Activated T-helper 2 cell treated with anti-CD3 and anti-CD28 coated beads, Interferon-gamma antibody, Interleukin-2, Interleukin-4, amounts not matched to agents 10 μg/mL and 5 μg/mL and 100 μg/mL, durations not matched to agents 14 hours and 24 hours and 36 hours (primary cell): ENCODE data around the gene ARSB. TPM values are rescaled to one million over a fixed set of nuclear protein-coding genes. Genes with fewer than 3 reads are reported as not detected.
A peak's percentile ranks its signal among the peaks of the same experiment; 100 is the strongest.

Source experiments
- DNase-seq: peaks from one replicate; pipeline ENCODE4 v3.0.0; 2021; ENCODE audit warnings: low spot score
- H3K27ac Mint-ChIP-seq: one replicate; pipeline ENCODE4 v1.8.0; 2021; ENCODE audit warnings: mixed read lengths
- H3K27me3 Mint-ChIP-seq: one replicate; pipeline ENCODE4 v1.8.0; 2021; ENCODE audit warnings: low read depth, mixed read lengths
- H3K36me3 Mint-ChIP-seq: one replicate; pipeline ENCODE4 v1.8.0; 2021; ENCODE audit warnings: low read depth, mixed read lengths
- H3K4me1 Mint-ChIP-seq: one replicate; pipeline ENCODE4 v1.8.0; 2021; ENCODE audit warnings: low read depth, mixed read lengths
- H3K4me3 Mint-ChIP-seq: one replicate; pipeline ENCODE4 v1.8.0; 2021; ENCODE audit warnings: low read depth, mild to moderate bottlenecking, moderate library complexity, mixed read lengths
- H3K9me3 Mint-ChIP-seq: one replicate; pipeline ENCODE4 v1.8.0; 2021; ENCODE audit warnings: mixed read lengths
- intact Hi-C: fragments of 100-400 bp; cut with micrococcal nuclease; formaldehyde crosslinking; loops from one replicate; pipeline ENCODE4 v1.15.1; 2023
- total RNA-seq: library from RNA; stranded (reverse); gene quantifications from 2 replicates; pipeline ENCODE4 v1.2.3, GENCODE V29; 2022

ARSB gene
- total RNA-seq, 1 donor from 2014 or later: 19.6 TPM

DNA sequence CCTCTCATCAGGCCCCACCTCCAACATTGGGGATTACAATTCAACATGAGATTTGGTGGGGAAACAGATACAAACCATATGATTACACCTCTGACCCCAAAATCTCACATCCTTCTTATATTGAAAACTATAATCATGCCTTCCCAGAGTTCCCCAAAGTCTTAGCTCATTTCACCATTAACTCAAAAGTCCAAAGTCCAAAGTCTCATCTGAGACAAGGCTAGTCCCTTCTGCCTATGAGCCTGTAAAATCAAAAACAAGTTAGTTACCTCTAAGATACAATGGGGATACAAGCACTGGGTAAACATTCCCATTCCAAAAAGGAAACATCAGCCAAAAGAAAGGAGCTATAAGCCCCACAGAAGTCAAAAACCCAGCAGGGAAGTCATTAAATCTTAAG lies 26.8 kb upstream of the ARSB start:
- no peaks in the 10 kb centered on the region for H3K36me3 Mint-ChIP-seq
- no peak for DNase-seq
- intact Hi-C loops: no loop called here
- H3K9me3 Mint-ChIP-seq: peaks cover 9% of the 10 kb centered on the region
- H3K4me3 Mint-ChIP-seq: no peak overlapping the region
- H3K4me1 Mint-ChIP-seq: no peaks in the 10 kb centered on the region
- H3K27ac Mint-ChIP-seq: no peak overlapping the region
- peaks cover 34% of the 10 kb centered on the region for H3K27me3 Mint-ChIP-seq

DNA sequence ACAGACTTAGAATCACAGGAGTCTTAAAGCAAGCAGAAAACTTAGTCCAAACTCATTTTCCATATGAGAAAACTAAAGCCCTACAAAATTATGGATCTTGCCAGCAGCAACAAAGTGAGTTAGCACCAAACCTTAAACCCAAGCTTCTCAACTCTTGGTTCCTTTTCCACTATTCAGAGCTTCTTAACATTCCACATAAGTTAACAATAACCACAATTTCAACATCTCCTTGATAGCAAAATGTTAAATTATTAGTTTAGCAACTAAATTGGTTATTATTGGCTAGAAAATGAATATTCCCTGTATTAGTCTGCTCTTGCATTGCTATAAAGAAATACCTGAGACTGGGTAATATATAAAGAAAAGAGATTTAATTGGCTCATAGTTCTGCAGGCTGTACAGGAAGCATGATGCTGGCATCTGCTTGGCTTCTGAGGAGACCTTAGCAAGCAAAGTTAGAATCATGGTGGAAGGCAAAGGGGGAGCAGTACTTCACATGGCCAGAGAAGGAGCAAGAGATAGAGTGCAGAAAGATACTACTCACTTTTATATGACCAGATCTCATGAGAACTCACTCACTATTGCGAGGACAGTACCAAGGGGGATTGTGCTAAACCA lies 26.2 kb upstream of the ARSB start:
- no peak for DNase-seq
- no peak overlapping the region for H3K27ac Mint-ChIP-seq
- peaks cover 30% of the 10 kb centered on the region for H3K27me3 Mint-ChIP-seq
- intact Hi-C loops: no loop called here
- no peak overlapping the region for H3K4me3 Mint-ChIP-seq
- H3K9me3 Mint-ChIP-seq: peaks cover 9% of the 10 kb centered on the region
- H3K4me1 Mint-ChIP-seq: no peaks in the 10 kb centered on the region
- H3K36me3 Mint-ChIP-seq: no peaks in the 10 kb centered on the region

DNA sequence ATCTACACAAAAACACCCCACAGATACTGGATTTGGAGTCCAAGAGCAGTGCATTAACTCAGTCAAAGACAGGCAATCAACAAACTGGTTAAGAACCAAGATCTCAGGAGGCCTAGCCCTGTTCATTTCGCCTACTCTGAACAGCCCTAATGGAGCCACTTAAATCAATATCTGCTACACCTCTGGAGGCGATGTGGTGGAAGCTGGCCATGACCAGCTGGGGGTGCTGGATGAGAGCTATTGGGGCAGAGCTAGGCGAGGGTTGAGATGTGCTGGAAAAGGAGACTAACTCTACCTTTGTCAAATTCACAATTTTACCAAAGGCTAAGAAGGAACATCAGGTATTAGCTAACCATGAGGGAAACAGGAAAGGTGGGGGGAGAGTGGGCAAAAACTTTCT lies 23.3 kb upstream of the ARSB start:
- Mint-ChIP-seq H3K4me1 (no peaks in the 10 kb centered on the region), H3K36me3 (no peaks in the 10 kb centered on the region), H3K27me3 (peaks cover 31% of the 10 kb centered on the region), H3K4me3 (no peak overlapping the region), H3K27ac (no peak overlapping the region), H3K9me3 (peaks cover 6% of the 10 kb centered on the region)
- intact Hi-C loops: no loop called here
- DNase-seq: no peak

DNA sequence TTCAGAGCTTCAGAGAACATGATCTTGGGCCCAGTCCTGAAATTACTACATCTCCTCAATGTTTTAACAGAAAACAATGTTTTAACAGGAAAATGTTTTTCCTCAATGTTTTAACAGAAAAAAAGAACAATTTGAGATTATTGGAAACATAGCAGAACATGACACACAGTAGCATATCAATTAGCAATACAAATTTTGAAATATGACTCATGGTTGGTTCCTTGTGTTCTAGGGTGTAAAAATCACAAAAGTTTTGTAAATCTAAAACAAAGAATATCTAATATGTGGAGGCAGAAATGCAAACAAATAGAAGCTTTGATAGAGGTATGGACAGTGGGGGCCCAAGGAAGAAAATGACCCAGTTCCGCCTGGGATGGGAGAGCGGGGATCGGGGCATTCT lies 22.8 kb upstream of the ARSB start:
- H3K27ac Mint-ChIP-seq: no peak overlapping the region
- no peaks in the 10 kb centered on the region for H3K4me1 Mint-ChIP-seq
- peaks cover 31% of the 10 kb centered on the region for H3K27me3 Mint-ChIP-seq
- H3K4me3 Mint-ChIP-seq: no peak overlapping the region
- H3K9me3 Mint-ChIP-seq: peaks cover 2% of the 10 kb centered on the region
- intact Hi-C loops: no loop called here
- no peaks in the 10 kb centered on the region for H3K36me3 Mint-ChIP-seq
- DNase-seq: no peak

DNA sequence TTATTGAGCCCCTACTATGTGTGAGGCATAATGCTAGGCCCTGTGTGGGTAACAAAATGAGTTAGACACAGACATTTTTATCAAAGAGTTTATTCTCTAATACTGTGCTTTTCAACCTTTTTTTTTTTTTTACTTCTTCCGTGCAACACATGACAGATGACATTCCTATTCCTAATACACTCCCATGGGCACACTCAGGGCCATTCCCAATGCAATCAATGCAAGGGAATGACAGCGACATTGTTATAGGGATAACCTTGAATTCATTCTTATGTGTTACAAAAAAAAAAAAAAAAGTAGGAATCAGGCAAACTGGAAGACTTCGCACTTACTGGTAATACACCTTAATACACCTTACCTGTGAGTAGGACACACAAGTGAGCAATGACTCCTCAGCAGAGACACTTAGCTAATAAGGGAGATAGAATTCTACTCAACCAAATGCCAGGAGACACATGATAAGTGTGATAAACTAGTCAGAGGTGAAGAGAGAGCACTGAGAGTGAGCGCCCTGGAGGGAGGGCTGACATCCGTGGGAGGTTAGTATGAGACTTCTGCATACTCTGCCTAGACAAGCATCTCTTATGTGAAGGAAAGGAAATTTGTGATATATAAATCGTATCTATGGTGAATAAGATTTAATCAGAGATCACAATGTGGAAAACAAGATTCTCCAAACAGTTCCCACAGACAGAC lies 21.0 kb upstream of the ARSB start:
- Mint-ChIP-seq H3K4me1 (no peaks in the 10 kb centered on the region), H3K27me3 (peaks cover 35% of the 10 kb centered on the region), H3K9me3 (no peaks in the 10 kb centered on the region), H3K4me3 (no peak overlapping the region), H3K36me3 (no peaks in the 10 kb centered on the region), H3K27ac (no peak overlapping the region)
- intact Hi-C loops: no loop called here
- DNase-seq: no peak

DNA sequence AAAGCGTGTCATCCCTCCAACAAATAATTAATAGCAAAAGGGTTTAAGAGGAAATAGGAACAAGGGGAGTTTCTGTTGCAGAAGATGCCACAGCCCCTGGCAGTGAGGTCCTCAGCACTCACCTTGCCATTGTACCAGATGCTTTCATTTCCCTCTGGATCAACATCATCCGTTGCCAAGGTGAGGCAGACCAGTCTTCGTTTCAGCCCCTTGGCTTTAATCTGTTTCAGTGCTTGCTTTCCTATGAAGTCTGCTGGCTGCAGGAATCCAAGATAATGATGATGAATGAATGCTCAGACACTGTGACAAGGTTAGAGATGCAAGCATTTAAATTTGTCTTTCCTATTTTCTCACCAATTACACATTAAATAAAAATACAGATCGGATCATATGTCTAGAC lies 20.0 kb upstream of the ARSB start:
- H3K27ac Mint-ChIP-seq: no peak overlapping the region
- H3K4me3 Mint-ChIP-seq: no peak overlapping the region
- DNase-seq: no peak
- peaks cover 36% of the 10 kb centered on the region for H3K27me3 Mint-ChIP-seq
- intact Hi-C loops: no loop called here
- no peaks in the 10 kb centered on the region for H3K4me1 Mint-ChIP-seq
- no peaks in the 10 kb centered on the region for H3K36me3 Mint-ChIP-seq
- H3K9me3 Mint-ChIP-seq: no peaks in the 10 kb centered on the region

DNA sequence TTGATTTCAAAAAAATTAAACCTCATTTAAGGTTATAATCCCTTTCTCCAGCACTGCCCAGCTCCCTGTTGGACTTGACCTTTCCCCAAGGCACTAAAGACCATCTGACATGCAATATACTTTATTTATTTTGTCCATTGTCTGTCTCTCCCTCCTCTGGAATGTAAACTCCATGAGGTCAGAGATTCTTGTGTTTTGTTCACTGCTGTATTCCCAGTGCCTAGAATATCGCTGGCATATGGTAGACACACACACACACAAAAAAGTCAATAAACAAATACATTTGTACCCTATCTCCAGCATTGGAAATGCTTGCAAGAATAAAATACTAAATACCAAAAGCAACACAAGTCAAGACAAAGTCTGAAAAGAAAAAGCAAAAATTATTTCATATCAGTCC lies 17.3 kb upstream of the ARSB start:
- intact Hi-C loops: no loop called here
- Mint-ChIP-seq H3K9me3 (no peaks in the 10 kb centered on the region), H3K4me1 (no peaks in the 10 kb centered on the region), H3K36me3 (no peaks in the 10 kb centered on the region), H3K4me3 (no peak overlapping the region), H3K27ac (no peak overlapping the region), H3K27me3 (peaks cover 39% of the 10 kb centered on the region)
- no peak for DNase-seq

DNA sequence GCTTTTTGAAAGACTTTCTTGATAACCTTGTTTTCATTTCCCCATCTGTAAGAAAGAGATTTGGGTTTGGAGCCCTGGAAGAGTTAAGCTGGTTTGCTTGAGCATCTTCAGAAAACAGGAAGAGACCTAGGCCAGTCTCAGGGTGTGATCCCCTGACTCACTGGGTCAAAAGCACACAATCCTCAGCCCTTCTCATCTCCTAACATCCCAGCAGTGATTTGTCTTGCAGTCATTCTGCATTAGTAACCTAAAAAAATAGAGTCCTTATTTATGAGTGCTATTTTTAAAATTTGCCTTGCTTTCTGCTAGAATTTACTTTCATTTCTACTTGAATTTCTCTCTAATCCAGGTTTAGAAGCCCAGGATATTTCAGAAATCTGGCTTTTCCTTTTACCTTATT lies 16.4 kb upstream of the ARSB start:
- Mint-ChIP-seq H3K4me1 (no peaks in the 10 kb centered on the region), H3K27me3 (peaks cover 39% of the 10 kb centered on the region), H3K36me3 (no peaks in the 10 kb centered on the region), H3K9me3 (no peaks in the 10 kb centered on the region), H3K27ac (no peak overlapping the region), H3K4me3 (no peak overlapping the region)
- no peak for DNase-seq
- intact Hi-C loops: no loop called here

DNA sequence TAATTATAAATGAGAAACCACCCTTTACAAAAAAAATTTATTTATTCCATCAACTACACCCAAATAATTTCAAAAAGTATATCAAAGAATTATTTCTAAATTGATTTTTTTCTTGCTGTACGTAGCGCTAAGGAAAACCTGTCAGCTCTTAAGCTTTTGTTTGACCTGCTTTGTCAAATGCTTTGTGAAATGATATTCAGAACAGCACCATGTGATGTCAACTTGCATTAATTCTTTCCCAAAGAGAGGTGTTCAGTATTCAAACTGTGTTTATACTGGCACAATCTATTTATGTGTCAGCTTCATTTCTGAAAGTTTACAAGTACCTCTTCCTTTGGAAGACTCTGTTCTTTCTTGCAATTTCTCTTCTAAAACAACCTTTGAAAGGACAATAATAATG lies 12.0 kb upstream of the ARSB start:
- Mint-ChIP-seq H3K4me1 (peaks cover 15% of the 10 kb centered on the region), H3K27me3 (peaks cover 20% of the 10 kb centered on the region), H3K9me3 (no peaks in the 10 kb centered on the region), H3K36me3 (no peaks in the 10 kb centered on the region), H3K4me3 (no peak overlapping the region), H3K27ac (no peak overlapping the region)
- DNase-seq: no peak
- intact Hi-C loops: no loop called here

DNA sequence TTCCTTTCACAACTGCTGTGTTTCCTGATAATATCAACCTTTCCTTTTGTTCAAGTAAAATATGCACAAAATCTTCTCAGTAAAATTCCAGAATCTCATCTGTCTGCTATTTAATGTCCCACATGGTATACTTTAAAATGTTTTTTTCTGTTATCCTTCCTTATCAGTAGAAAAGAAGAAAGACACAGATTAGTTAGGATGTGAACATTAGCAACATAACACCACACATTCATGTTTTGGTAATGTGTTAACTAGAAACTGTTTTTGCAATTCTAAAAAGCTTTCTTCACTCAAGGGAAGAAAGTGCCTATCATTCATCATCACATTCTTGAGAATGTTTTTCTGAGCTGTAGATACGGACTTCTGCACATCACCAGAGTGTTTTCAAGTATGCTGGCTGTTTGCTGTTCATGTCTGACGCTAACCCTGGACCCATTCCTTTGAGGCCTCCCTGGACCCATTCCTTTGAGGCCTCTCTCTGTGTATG lies 10.5 kb upstream of the ARSB start:
- H3K27ac Mint-ChIP-seq: no peak overlapping the region
- no peak overlapping the region for H3K4me3 Mint-ChIP-seq
- intact Hi-C loops: no loop called here
- H3K4me1 Mint-ChIP-seq: peaks cover 15% of the 10 kb centered on the region
- peaks cover 18% of the 10 kb centered on the region for H3K27me3 Mint-ChIP-seq
- H3K9me3 Mint-ChIP-seq: no peaks in the 10 kb centered on the region
- DNase-seq: no peak
- H3K36me3 Mint-ChIP-seq: no peaks in the 10 kb centered on the region

DNA sequence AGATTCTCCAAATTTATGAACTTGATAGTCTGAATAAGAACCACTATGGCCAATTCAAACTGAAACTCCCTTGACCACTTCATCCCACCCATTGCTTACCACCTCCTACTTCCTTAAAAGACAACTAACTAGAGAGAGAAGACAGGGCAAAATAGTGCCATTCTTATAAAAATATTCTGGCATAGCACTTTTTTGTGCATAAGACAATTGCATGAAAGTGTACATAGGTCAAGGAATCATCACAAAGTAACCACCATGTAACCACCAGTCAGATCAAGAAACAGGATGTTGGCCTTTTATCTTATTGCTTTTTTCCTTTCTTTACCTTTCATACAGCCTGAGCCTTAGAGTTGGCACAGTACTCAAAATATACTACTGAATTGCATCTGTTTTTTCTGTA lies 8.1 kb upstream of the ARSB start:
- Mint-ChIP-seq H3K4me3 (no peak overlapping the region), H3K36me3 (no peaks in the 10 kb centered on the region), H3K4me1 (peaks cover 18% of the 10 kb centered on the region), H3K27ac (peak overlapping the region; percentile 25), H3K27me3 (peaks cover 12% of the 10 kb centered on the region), H3K9me3 (no peaks in the 10 kb centered on the region)
- no peak for DNase-seq
- intact Hi-C loops: loop anchor here (1.0 kb wide), 1 partner anchor 8 kb away; the partner anchor contains the start of gene ARSB

DNA sequence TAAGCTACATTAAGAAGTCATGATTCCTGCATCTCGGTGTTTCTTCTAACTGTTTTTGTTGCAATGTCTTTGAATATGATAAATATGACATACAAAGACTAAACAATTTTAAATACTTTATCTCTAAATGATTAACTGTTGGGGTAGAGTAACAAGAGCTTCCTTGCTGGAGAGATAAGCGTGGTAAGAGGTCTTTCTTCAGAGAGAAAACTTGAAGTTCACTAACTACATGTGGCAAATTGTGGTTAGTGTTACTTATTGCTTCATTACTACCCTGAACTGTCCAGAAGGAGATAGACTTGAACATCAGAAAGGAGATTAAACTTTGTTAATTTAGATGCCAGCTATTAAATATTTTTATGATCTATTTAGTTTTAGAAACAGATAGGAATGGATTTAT lies 7.0 kb upstream of the ARSB start:
- no peaks in the 10 kb centered on the region for H3K9me3 Mint-ChIP-seq
- no peak overlapping the region for H3K27ac Mint-ChIP-seq
- intact Hi-C loops: no loop called here
- peaks cover 18% of the 10 kb centered on the region for H3K4me1 Mint-ChIP-seq
- no peak for DNase-seq
- H3K27me3 Mint-ChIP-seq: peaks cover 7% of the 10 kb centered on the region
- no peaks in the 10 kb centered on the region for H3K36me3 Mint-ChIP-seq
- H3K4me3 Mint-ChIP-seq: no peak overlapping the region

DNA sequence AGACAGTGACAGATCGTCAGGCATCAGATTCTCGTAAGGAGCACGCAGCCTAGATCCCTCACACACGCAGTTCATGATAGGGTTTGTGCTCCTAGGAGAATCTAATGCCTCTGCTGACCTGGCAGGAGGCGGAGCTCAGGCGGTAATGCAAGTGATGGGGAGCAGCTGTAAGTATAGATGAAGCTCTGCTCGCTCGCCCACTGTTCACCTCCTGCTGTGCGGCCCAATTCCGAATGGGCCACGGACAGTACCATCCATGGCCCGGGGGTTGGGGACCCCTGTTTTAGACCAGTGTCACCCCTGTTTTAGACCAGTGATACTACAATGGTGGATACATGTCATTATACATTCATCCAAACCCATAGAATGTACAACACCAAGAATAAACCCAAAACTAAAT lies 4.0 kb upstream of the ARSB start:
- H3K4me3 Mint-ChIP-seq: no peak overlapping the region
- intact Hi-C loops: loop anchor here (10.0 kb wide), 1 partner anchor 996 kb away; no protein-coding TSS in a partner anchor
- no peak for DNase-seq
- H3K9me3 Mint-ChIP-seq: no peaks in the 10 kb centered on the region
- H3K36me3 Mint-ChIP-seq: no peaks in the 10 kb centered on the region
- no peak overlapping the region for H3K27ac Mint-ChIP-seq
- H3K27me3 Mint-ChIP-seq: no peaks in the 10 kb centered on the region
- peaks cover 27% of the 10 kb centered on the region for H3K4me1 Mint-ChIP-seq
